BJ (cell line): ENCODE results near the gene ARL11. TPM values are rescaled to one million over a fixed set of nuclear protein-coding genes. Genes with fewer than 3 reads are reported as not detected.
"Not testable (repeated sequence)": the region's sequence is repeated elsewhere in the genome, so short reads cannot be mapped to it uniquely, and the experiment has no call there.

Experiments used
- CTCF ChIA-PET: fragments of 350-600 bp; formaldehyde crosslinking; extraction: SDS; loops from one replicate; lab custom pipeline; 2021; ENCODE audit warnings: antibody characterized with exemption, inconsistent platforms; lab: Yijun Ruan, JAX
- POLR2A ChIA-PET: fragments of 300-600 bp; sonication (Branson Sonifier 250); formaldehyde crosslinking; extraction: SDS; loops from one replicate; lab custom pipeline; 2021; ENCODE audit warnings: antibody characterized with exemption; lab: Charles Lee
- DNase-seq: peaks from one replicate; pipeline ENCODE4 v3.0.0-alpha.2; 2011; ENCODE audit warnings: low read depth
- H3K27me3 ChIP-seq: 2 replicates; pipeline ENCODE4 v1.6.0; 2011; ENCODE audit warnings: low read length; ENCODE audit not compliant: control insufficient read depth, insufficient read depth
- H3K36me3 ChIP-seq: 2 replicates; pipeline ENCODE4 v1.5.1; 2011; ENCODE audit warnings: low read length; ENCODE audit not compliant: control insufficient read depth, insufficient read depth
- H3K4me3 ChIP-seq: 2 replicates; pipeline ENCODE4 v1.5.1; 2011; ENCODE audit warnings: low read depth, mild to moderate bottlenecking, control low read depth, low read length
- polyA plus RNA-seq: library from polyadenylated mRNA; depleted of rRNA; stranded (reverse); fragments of >200 nt; gene quantifications from 2 replicates; pipeline ENCODE4 v1.2.3, GENCODE V29; 2011
- TF ChIP-seq, protein P1 (sequence below): IDR thresholded peaks from 2 replicates; pipeline ENCODE4 v1.5.1; 2011; ENCODE audit warnings: low read depth, mild to moderate bottlenecking, control low read depth, inconsistent platforms, low read length, moderate library complexity; ENCODE audit not compliant: insufficient read depth

ARL11 gene
- polyA plus RNA-seq, 1 experiment = not detected

DNA sequence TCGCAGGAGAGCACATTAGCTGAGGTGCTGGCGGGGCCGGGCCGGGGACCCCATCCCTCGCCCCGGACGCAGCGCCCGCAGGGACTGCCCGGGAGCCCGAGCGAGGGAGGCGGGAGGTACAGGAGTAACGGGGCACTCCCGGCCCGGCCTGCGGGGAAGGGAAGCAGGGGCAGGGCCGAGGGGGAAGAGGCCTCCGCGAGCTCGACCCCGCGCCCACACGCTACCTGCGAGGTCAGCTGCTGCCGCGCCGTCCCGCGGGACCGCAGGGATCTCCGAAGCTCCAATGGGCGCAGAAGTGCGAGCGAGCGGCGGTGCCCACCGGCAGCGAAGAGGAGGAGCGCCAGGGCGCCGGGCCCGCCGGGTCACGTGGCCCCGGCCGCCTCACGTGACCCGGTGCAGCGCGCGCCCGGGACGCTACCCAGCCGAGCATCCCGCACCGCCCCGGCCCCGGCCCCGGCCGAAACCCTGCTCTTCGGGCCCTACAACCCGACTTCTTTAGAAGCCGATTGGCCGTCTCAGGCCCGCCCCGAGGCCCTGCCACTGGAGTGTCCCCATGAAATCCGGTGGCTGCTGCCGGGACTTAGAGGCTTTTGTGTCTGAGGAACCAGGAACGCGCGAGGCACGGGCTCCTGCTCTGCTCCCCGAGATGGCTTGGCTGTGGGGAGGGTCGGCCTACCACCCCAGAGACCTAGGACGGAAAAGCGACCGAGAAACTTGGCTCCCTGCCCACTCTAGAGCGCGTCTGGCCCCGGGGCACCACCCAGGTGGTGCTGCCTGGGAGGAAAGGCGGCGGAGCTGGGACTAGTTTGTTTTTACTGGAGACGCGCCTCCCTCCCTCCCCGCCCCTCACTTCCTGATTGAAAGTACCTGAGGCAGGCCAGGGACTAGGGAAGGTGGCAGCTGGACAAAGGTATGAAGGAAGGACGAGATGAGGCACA is 42.8 kb upstream of the ARL11 start, which contains the start of gene RCBTB1:
Gene RCBTB1, minus strand, starts transcription at position 339 of the 938 bp plus-strand sequence. CDS start 18,279 bp downstream, outside the sequence.
- Histone ChIP-seq H3K4me3 (peak within 1 kb of the TSS; percentile 86), H3K27me3 (no peaks in the 10 kb centered on the region), H3K36me3 (no peaks in the 10 kb centered on the region)
- ChIA-PET CTCF (no interaction called here), POLR2A (no interaction called here)
- DNase-seq = no peak
- TF ChIP-seq, protein P1, sequence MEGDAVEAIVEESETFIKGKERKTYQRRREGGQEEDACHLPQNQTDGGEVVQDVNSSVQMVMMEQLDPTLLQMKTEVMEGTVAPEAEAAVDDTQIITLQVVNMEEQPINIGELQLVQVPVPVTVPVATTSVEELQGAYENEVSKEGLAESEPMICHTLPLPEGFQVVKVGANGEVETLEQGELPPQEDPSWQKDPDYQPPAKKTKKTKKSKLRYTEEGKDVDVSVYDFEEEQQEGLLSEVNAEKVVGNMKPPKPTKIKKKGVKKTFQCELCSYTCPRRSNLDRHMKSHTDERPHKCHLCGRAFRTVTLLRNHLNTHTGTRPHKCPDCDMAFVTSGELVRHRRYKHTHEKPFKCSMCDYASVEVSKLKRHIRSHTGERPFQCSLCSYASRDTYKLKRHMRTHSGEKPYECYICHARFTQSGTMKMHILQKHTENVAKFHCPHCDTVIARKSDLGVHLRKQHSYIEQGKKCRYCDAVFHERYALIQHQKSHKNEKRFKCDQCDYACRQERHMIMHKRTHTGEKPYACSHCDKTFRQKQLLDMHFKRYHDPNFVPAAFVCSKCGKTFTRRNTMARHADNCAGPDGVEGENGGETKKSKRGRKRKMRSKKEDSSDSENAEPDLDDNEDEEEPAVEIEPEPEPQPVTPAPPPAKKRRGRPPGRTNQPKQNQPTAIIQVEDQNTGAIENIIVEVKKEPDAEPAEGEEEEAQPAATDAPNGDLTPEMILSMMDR = no peak

DNA sequence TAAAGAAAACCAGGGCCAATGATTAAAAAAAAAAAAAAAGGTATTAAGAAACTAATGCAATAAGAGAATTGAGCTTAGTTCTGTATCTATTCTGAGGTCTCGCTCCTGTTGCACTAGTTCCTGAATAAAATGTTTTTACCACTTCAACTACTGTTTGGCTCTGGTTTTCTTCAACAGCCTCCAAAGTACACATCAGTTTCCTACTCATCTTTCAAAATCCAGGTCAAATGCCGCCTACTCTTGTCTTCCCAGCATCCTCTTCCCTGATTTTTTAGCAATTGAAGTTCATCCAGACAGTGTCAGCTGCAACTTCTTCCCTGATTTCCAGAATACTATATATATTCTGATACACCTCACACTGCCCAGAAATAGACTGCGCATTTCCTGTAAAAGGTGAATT is 41.6 kb upstream of the ARL11 start:
- TF ChIP-seq, protein P1 = no peak
- CTCF ChIA-PET = interaction anchor here (0.6 to 1.3 kb wide), 2 partner anchors 10 to 159 kb away, joined by 3 to 4 read pairs; no protein-coding TSS in a partner anchor
- POLR2A ChIA-PET = no interaction called here
- Histone ChIP-seq H3K27me3 (no peaks in the 10 kb centered on the region), H3K36me3 (no peaks in the 10 kb centered on the region), H3K4me3 (no peak overlapping the region)
- DNase-seq = no peak

DNA sequence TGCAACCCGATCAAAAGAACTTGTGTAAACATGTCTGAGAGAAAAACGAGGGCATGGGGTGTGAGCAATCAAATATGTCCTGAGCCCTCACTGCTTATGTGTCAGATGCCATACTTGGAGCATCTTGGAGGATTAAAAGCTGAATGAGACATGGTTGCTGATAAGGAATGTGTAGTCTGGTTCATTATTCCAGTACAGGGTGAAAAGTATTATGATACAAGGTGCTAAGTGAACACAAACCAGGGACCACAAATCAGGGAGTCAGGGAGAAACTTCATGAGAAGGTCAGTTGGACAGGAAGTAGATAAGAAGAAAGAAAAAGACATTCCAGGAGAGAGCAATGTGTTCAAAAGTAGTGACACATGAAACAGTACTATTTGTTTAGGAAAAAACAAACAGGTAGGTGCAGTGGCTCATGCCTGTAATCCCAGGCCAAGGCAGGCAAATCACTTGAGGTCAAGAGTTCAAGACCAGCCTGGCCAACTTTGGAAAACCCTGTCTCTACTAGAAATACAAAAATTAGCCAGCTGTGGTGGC is 40.9 kb upstream of the ARL11 start:
- Histone ChIP-seq H3K27me3 (no peaks in the 10 kb centered on the region), H3K4me3 (no peak overlapping the region), H3K36me3 (no peaks in the 10 kb centered on the region)
- DNase-seq = no peak
- CTCF ChIA-PET = interaction anchor here (1.3 to 1.6 kb wide), 2 partner anchors 10 to 15 kb away, joined by 3 to 4 read pairs; no protein-coding TSS in a partner anchor
- TF ChIP-seq, protein P1 = no peak
- POLR2A ChIA-PET = no interaction called here

DNA sequence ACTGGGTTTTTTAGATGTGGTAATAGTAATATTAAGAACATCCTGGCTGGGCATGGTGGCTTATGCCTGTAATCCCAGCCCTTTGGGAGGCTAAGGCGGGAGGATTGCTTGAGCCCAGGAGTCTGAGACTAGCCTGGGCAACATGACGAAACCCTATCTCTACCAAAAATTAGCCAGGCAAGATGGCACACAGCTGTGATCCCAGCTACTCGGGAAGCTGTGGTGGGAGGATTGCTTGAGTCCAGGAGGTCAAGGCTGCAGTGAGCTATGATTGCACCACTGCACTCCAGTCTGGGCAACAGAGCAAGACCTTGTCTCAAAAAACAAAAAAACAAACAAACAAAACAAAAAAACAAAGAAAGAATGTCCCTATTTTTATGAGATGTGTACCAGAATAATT is 37.6 kb upstream of the ARL11 start:
- ChIA-PET POLR2A (interaction anchor here (0.7 kb wide), 1 partner anchor 225 kb away, joined by 5 read pairs; no protein-coding TSS in a partner anchor), CTCF (interaction anchor here (0.6 to 0.9 kb wide), 2 partner anchors 15 to 33 kb away, joined by 3 read pairs; no protein-coding TSS in a partner anchor)
- H3K36me3 ChIP-seq, H3K27me3 ChIP-seq, H3K4me3 ChIP-seq, DNase-seq: not testable (repeated sequence)

DNA sequence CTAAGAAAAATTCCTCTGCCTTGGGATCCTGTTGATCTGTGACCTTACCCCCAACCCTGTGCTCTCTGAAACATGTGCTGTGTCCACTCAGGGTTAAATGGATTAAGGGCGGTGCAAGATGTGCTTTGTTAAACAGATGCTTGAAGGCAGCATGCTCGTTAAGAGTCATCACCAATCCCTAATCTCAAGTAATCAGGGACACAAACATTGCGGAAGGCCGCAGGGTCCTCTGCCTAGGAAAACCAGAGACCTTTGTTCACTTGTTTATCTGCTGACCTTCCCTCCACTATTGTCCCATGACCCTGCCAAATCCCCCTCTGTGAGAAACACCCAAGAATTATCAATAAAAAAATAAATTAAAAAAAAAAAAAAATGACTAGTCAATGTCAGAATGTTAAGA is 34.4 kb upstream of the ARL11 start:
- POLR2A ChIA-PET, H3K36me3 ChIP-seq, H3K27me3 ChIP-seq, DNase-seq, CTCF ChIA-PET, H3K4me3 ChIP-seq: not testable (repeated sequence)

DNA sequence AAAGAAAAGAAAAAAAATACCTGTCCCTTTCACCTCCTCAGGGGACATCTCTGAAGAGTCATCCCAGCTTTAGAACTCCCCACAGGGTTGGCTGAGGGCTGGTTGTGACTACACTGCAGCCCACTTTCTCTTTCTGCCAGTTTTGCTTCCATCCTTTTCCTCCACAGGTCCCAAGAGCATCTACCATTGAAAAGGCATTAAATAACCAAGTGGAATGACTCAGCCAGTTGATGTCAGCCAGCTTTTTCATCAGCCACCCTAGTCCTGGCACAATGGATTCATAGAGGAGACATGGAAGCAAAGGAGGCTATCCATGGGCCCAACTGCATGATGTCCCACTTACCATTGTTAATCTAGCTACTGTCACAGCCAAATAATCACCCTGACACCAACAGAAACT is 33.7 kb upstream of the ARL11 start:
- TF ChIP-seq, protein P1 = no peak
- no peaks in the 10 kb centered on the region for H3K27me3 ChIP-seq
- no peak overlapping the region for H3K4me3 ChIP-seq
- DNase-seq = no peak
- H3K36me3 ChIP-seq = no peaks in the 10 kb centered on the region
- POLR2A ChIA-PET = no interaction called here
- CTCF ChIA-PET = no interaction called here
